ENCODE data around the gene TLK1. TPM values are rescaled to one million over a fixed set of nuclear protein-coding genes. Genes with fewer than 3 reads are reported as not detected.

TLK1 gene
- total and polyA plus RNA-seq, 9 of the 15 experiments (the other 6 are each of a cell fraction or from before 2014, with no cell fraction given), result 20.2 to 101 (median 40.5) TPM

DNA sequence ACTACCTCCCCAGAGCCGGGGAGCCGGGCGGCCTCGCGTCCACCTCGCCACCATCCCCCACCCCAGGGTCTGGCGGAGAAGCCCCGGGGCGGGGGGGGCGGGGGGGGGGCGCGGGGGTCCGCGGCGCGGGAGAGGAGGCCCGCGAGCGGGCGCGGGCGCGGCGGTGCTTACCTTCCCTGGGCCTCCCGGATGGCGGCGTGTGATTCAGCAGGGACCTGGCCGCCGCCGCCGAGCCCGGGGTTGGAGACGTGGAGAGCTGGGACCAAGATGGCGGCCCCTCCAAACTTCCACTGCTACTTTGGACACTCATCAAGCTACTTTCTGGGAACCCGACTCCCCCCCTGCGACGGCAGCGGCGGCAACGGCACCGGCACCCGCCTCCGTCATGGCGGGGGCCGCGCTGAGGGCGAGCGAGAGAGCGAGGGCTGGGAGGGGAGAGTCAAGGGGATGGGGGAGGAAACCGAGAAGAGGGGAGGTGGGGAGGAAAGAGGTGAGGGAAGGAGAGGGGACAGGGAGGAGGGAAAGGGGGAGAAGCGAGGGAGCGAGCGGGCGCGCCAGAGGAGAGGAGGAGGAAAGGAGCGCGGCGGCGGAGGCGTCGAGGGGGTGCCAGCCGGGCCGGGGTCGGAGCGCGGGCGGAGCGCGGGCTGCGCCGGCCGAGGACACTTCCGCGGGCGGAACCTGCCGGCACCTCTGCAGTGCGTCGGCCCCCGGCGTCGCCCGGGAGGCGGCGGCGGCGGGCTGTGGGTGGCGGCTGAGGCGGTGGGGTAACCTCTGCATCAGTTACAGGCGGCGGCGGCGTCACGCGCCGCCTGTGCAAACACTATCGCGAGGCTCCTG lies at the start of gene TLK1 (continued):
- TF ChIP-seq, protein P1, sequence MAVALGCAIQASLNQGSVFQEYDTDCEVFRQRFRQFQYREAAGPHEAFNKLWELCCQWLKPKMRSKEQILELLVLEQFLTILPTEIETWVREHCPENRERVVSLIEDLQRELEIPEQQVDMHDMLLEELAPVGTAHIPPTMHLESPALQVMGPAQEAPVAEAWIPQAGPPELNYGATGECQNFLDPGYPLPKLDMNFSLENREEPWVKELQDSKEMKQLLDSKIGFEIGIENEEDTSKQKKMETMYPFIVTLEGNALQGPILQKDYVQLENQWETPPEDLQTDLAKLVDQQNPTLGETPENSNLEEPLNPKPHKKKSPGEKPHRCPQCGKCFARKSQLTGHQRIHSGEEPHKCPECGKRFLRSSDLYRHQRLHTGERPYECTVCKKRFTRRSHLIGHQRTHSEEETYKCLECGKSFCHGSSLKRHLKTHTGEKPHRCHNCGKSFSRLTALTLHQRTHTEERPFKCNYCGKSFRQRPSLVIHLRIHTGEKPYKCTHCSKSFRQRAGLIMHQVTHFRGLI (CRISPR knock-in tag; IDR thresholded peaks at IDR 0.05), result no peak
- TF ChIP-seq, protein P2, sequence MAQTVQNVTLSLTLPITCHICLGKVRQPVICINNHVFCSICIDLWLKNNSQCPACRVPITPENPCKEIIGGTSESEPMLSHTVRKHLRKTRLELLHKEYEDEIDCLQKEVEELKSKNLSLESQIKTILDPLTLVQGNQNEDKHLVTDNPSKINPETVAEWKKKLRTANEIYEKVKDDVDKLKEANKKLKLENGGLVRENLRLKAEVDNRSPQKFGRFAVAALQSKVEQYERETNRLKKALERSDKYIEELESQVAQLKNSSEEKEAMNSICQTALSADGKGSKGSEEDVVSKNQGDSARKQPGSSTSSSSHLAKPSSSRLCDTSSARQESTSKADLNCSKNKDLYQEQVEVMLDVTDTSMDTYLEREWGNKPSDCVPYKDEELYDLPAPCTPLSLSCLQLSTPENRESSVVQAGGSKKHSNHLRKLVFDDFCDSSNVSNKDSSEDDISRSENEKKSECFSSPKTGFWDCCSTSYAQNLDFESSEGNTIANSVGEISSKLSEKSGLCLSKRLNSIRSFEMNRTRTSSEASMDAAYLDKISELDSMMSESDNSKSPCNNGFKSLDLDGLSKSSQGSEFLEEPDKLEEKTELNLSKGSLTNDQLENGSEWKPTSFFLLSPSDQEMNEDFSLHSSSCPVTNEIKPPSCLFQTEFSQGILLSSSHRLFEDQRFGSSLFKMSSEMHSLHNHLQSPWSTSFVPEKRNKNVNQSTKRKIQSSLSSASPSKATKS (CRISPR knock-in tag; IDR thresholded peaks at IDR 0.05), result no peak
- TF ChIP-seq PHB2 (IDR thresholded peaks at IDR 0.05; ENCODE audit: low read depth), result no peak
- no peak for TF ChIP-seq POLR3G (IDR thresholded peaks at IDR 0.05; ENCODE audit: extremely low read depth, insufficient read length, insufficient replicate concordance)
- TF ChIP-seq HDAC3 (IDR thresholded peaks at IDR 0.05; ENCODE audit: borderline replicate concordance, partially characterized antibody), result no peak
- TF ChIP-seq ZNF274 (IDR thresholded peaks at IDR 0.05; ENCODE audit: borderline replicate concordance, low read depth, low read length), result no peak
- TF ChIP-seq SUPT5H (IDR thresholded peaks at IDR 0.05), result peak; percentile 81
- TF ChIP-seq, protein P3, sequence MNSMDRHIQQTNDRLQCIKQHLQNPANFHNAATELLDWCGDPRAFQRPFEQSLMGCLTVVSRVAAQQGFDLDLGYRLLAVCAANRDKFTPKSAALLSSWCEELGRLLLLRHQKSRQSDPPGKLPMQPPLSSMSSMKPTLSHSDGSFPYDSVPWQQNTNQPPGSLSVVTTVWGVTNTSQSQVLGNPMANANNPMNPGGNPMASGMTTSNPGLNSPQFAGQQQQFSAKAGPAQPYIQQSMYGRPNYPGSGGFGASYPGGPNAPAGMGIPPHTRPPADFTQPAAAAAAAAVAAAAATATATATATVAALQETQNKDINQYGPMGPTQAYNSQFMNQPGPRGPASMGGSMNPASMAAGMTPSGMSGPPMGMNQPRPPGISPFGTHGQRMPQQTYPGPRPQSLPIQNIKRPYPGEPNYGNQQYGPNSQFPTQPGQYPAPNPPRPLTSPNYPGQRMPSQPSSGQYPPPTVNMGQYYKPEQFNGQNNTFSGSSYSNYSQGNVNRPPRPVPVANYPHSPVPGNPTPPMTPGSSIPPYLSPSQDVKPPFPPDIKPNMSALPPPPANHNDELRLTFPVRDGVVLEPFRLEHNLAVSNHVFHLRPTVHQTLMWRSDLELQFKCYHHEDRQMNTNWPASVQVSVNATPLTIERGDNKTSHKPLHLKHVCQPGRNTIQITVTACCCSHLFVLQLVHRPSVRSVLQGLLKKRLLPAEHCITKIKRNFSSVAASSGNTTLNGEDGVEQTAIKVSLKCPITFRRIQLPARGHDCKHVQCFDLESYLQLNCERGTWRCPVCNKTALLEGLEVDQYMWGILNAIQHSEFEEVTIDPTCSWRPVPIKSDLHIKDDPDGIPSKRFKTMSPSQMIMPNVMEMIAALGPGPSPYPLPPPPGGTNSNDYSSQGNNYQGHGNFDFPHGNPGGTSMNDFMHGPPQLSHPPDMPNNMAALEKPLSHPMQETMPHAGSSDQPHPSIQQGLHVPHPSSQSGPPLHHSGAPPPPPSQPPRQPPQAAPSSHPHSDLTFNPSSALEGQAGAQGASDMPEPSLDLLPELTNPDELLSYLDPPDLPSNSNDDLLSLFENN (IDR thresholded peaks at IDR 0.05; ENCODE audit: low read depth in 2 of 2, low read length in 2 of 2), result 0 out of 4 replicates have a peak, but pooled peaks of 1 of the 2 experiments have one; percentile 29
- TF ChIP-seq SMARCE1 (IDR thresholded peaks at IDR 0.05), result peak; percentile 40; the same call in 1 of the 2 replicates
- no peak for TF ChIP-seq ZNF75A (CRISPR knock-in tag; IDR thresholded peaks at IDR 0.05)
- no peak for TF ChIP-seq CREBBP (IDR thresholded peaks at IDR 0.05; ENCODE audit: low read depth, low read length)
- TF ChIP-seq MCM5 (IDR thresholded peaks at IDR 0.05; ENCODE audit: low read depth), result no peak
- TF ChIP-seq, protein P4, sequence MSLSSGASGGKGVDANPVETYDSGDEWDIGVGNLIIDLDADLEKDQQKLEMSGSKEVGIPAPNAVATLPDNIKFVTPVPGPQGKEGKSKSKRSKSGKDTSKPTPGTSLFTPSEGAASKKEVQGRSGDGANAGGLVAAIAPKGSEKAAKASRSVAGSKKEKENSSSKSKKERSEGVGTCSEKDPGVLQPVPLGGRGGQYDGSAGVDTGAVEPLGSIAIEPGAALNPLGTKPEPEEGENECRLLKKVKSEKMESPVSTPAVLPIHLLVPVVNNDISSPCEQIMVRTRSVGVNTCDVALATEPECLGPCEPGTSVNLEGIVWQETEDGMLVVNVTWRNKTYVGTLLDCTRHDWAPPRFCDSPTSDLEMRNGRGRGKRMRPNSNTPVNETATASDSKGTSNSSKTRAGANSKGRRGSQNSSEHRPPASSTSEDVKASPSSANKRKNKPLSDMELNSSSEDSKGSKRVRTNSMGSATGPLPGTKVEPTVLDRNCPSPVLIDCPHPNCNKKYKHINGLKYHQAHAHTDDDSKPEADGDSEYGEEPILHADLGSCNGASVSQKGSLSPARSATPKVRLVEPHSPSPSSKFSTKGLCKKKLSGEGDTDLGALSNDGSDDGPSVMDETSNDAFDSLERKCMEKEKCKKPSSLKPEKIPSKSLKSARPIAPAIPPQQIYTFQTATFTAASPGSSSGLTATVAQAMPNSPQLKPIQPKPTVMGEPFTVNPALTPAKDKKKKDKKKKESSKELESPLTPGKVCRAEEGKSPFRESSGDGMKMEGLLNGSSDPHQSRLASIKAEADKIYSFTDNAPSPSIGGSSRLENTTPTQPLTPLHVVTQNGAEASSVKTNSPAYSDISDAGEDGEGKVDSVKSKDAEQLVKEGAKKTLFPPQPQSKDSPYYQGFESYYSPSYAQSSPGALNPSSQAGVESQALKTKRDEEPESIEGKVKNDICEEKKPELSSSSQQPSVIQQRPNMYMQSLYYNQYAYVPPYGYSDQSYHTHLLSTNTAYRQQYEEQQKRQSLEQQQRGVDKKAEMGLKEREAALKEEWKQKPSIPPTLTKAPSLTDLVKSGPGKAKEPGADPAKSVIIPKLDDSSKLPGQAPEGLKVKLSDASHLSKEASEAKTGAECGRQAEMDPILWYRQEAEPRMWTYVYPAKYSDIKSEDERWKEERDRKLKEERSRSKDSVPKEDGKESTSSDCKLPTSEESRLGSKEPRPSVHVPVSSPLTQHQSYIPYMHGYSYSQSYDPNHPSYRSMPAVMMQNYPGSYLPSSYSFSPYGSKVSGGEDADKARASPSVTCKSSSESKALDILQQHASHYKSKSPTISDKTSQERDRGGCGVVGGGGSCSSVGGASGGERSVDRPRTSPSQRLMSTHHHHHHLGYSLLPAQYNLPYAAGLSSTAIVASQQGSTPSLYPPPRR (CRISPR knock-in tag; IDR thresholded peaks at IDR 0.05; ENCODE audit: borderline replicate concordance), result no peak

Data from K562 (cell line).